ENCODE measurements around the gene ARMC10.
"Not testable (repeated sequence)": the region's sequence is repeated elsewhere in the genome, so short reads cannot be mapped to it uniquely, and the experiment has no call there.

The ARMC10 gene

GRCh38 chr7:103082497-103082896 lies 7.6 kb downstream of the ARMC10 start:
- H4K12ac ChIP-seq (ENCODE audit: low read depth, low read length), result no peak overlapping the region
- H4K8ac ChIP-seq (ENCODE audit: low read depth, low read length), result no peak overlapping the region

DNA sequence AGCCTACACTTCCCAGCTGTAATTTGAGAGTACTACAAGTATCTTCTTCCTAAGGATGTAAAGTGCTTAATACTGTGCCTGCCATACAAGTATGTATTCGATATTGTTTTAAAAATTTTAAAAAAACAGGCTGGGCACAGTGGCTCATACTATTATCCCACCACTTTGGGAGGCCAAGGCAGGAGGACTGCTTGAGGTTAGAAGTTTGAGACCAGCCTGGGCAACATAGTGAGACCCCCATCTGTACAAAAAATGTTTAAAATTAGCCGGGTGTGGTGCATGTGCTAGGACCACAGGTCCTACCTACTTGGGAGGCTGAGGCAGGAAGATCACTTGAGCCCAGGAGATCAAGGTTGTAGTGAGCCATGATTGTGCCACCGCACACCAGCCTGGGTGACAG lies 8.3 kb downstream of the ARMC10 start:
- Histone ChIP-seq H3K9me3 (ENCODE audit: insufficient read depth, low read depth, low read length) (no peaks in the 10 kb centered on the region), H3K4ac (ENCODE audit: low read depth, low read length) (no peak overlapping the region), H3K4me1 (ENCODE audit: control insufficient read depth in 1 of 2, insufficient read depth in 2 of 2, low read length in 2 of 2) (no peaks in the 10 kb centered on the region), H2AFZ (ENCODE audit: insufficient read depth, low read length, poor library complexity) (no peak overlapping the region), H2AK5ac (ENCODE audit: low read length) (no peak overlapping the region), H4K91ac (ENCODE audit: low read depth, low read length) (no peak overlapping the region), H3K79me1 (ENCODE audit: low read length) (no peaks in the 10 kb centered on the region), H4K8ac (ENCODE audit: low read depth, low read length) (no peak overlapping the region), H3K4me2 (ENCODE audit: low read length) (no peak overlapping the region), H3K27me3 (ENCODE audit: insufficient read depth, low read length) (no peaks in the 10 kb centered on the region), H2BK12ac (ENCODE audit: low read length) (no peak overlapping the region), H2BK120ac (ENCODE audit: insufficient read depth, low read length, poor library complexity) (no peak overlapping the region), H3K14ac (ENCODE audit: low read length) (no peak overlapping the region), H3K18ac (ENCODE audit: low read length) (no peak overlapping the region), H3K79me2 (ENCODE audit: control insufficient read depth, insufficient read depth, low read length, poor library complexity) (no peaks in the 10 kb centered on the region), H3K36me3 (ENCODE audit: control insufficient read depth in 1 of 2, insufficient read depth in 2 of 2, low read length in 2 of 2) (peaks cover 2 to 3% of the 10 kb centered on the region in 2 experiments), H2BK5ac (ENCODE audit: low read depth, low read length, poor library complexity) (no peak overlapping the region), H3K9ac (ENCODE audit: low read length) (no peak overlapping the region), H3K4me3 (ENCODE audit: low read depth, low read length) (no peak overlapping the region), H3K27ac (ENCODE audit: low read depth, low read length) (no peak overlapping the region), H4K12ac (ENCODE audit: low read depth, low read length) (no peak overlapping the region), H3K23ac (ENCODE audit: low read length) (no peak overlapping the region)
- WGBS (ENCODE audit: extremely low coverage, insufficient coverage, insufficient read length), result no CpG with 5 or more reads among the region's 3 CpGs
- DNase-seq, result no peak

More at GRCh38 chr7:103082497-103082896, 7.6 kb downstream of the ARMC10 start:
- no peak overlapping the region for H2AFZ ChIP-seq (ENCODE audit: insufficient read depth, low read length, poor library complexity)
- no peaks in the 10 kb centered on the region for H3K9me3 ChIP-seq (ENCODE audit: insufficient read depth, low read depth, low read length)
- no CpG with 5 or more reads among the region's 1 CpG for WGBS (ENCODE audit: extremely low coverage, insufficient coverage, insufficient read length)
- H4K91ac ChIP-seq (ENCODE audit: low read depth, low read length), result no peak overlapping the region
- H3K4me3 ChIP-seq (ENCODE audit: low read depth, low read length), result no peak overlapping the region
- H3K27ac ChIP-seq (ENCODE audit: low read depth, low read length), result no peak overlapping the region
- no peak overlapping the region for H3K23ac ChIP-seq (ENCODE audit: low read length)
- H2BK5ac ChIP-seq (ENCODE audit: low read depth, low read length, poor library complexity), result no peak overlapping the region
- no peaks in the 10 kb centered on the region for H3K27me3 ChIP-seq (ENCODE audit: insufficient read depth, low read length)
- no peak overlapping the region for H2AK5ac ChIP-seq (ENCODE audit: low read length)
- H3K9ac ChIP-seq (ENCODE audit: low read length), result no peak overlapping the region
- no peak overlapping the region for H3K4me2 ChIP-seq (ENCODE audit: low read length)
- no peaks in the 10 kb centered on the region for H3K4me1 ChIP-seq (ENCODE audit: control insufficient read depth in 1 of 2, insufficient read depth in 2 of 2, low read length in 2 of 2)
- no peak for DNase-seq
- H3K4ac ChIP-seq (ENCODE audit: low read depth, low read length), result no peak overlapping the region
- H2BK12ac ChIP-seq (ENCODE audit: low read length), result no peak overlapping the region
- H3K14ac ChIP-seq (ENCODE audit: low read length), result no peak overlapping the region
- H3K36me3 ChIP-seq (ENCODE audit: control insufficient read depth in 1 of 2, insufficient read depth in 2 of 2, low read length in 2 of 2), result peaks cover 2 to 3% of the 10 kb centered on the region in 2 experiments
- H3K79me2 ChIP-seq (ENCODE audit: control insufficient read depth, insufficient read depth, low read length, poor library complexity), result no peaks in the 10 kb centered on the region
- H2BK120ac ChIP-seq (ENCODE audit: insufficient read depth, low read length, poor library complexity), result no peak overlapping the region
- H3K79me1 ChIP-seq (ENCODE audit: low read length), result no peaks in the 10 kb centered on the region
- H3K18ac ChIP-seq (ENCODE audit: low read length), result no peak overlapping the region

DNA sequence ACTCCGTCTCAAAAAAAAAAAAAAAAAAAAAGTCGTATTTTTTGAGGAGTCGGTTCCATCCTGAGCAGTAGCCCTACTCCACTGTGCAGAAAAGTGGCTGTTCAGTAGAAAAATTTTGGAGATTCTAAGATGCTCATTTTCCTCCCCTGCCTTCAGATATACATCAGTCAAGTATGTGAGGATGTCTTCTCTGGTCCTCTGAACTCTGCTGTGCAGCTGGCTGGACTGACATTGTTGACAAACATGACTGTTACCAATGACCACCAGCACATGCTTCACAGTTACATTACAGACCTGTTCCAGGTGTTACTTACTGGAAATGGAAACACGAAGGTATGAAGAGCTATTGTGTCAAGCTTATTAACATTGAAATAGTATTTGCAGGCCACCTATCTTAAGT lies 17.4 kb downstream of the ARMC10 start:
- H3K27me3 ChIP-seq (ENCODE audit: insufficient read depth, low read length); H2BK12ac ChIP-seq (ENCODE audit: low read length); H3K79me1 ChIP-seq (ENCODE audit: low read length); H2AFZ ChIP-seq (ENCODE audit: insufficient read depth, low read length, poor library complexity); H4K12ac ChIP-seq (ENCODE audit: low read depth, low read length); H3K4me1 ChIP-seq (ENCODE audit: control insufficient read depth in 1 of 2, insufficient read depth in 2 of 2, low read length in 2 of 2); H3K4me2 ChIP-seq (ENCODE audit: low read length); H2BK120ac ChIP-seq (ENCODE audit: insufficient read depth, low read length, poor library complexity); H3K9ac ChIP-seq (ENCODE audit: low read length); H3K14ac ChIP-seq (ENCODE audit: low read length); H3K4me3 ChIP-seq (ENCODE audit: low read depth, low read length); H3K18ac ChIP-seq (ENCODE audit: low read length); H3K36me3 ChIP-seq (ENCODE audit: control insufficient read depth in 1 of 2, insufficient read depth in 2 of 2, low read length in 2 of 2); H3K23ac ChIP-seq (ENCODE audit: low read length); H4K8ac ChIP-seq (ENCODE audit: low read depth, low read length); H2BK5ac ChIP-seq (ENCODE audit: low read depth, low read length, poor library complexity); H3K27ac ChIP-seq (ENCODE audit: low read depth, low read length); H4K91ac ChIP-seq (ENCODE audit: low read depth, low read length); H3K79me2 ChIP-seq (ENCODE audit: control insufficient read depth, insufficient read depth, low read length, poor library complexity); H2AK5ac ChIP-seq (ENCODE audit: low read length); H3K4ac ChIP-seq (ENCODE audit: low read depth, low read length); H3K9me3 ChIP-seq (ENCODE audit: insufficient read depth, low read depth, low read length): not testable (repeated sequence)
- WGBS (ENCODE audit: extremely low coverage, insufficient coverage, insufficient read length), result no CpG with 5 or more reads among the region's 4 CpGs
- DNase-seq, result peak; percentile 58 to 84

- H3K23ac ChIP-seq (ENCODE audit: low read length), result no peak overlapping the region
- H3K4me1 ChIP-seq (ENCODE audit: control insufficient read depth in 1 of 2, insufficient read depth in 2 of 2, low read length in 2 of 2), result no peaks in the 10 kb centered on the region
- H2AK5ac ChIP-seq (ENCODE audit: low read length), result no peak overlapping the region
- no peaks in the 10 kb centered on the region for H3K79me2 ChIP-seq (ENCODE audit: control insufficient read depth, insufficient read depth, low read length, poor library complexity)
- no peak overlapping the region for H2BK12ac ChIP-seq (ENCODE audit: low read length)
- H2AFZ ChIP-seq (ENCODE audit: insufficient read depth, low read length, poor library complexity), result no peak overlapping the region
- H3K4ac ChIP-seq (ENCODE audit: low read depth, low read length), result no peak overlapping the region
- H3K4me2 ChIP-seq (ENCODE audit: low read length), result no peak overlapping the region
- no peaks in the 10 kb centered on the region for H3K27me3 ChIP-seq (ENCODE audit: insufficient read depth, low read length)
- H4K12ac ChIP-seq (ENCODE audit: low read depth, low read length), result no peak overlapping the region
- no peak overlapping the region for H2BK120ac ChIP-seq (ENCODE audit: insufficient read depth, low read length, poor library complexity)
- H3K79me1 ChIP-seq (ENCODE audit: low read length), result no peaks in the 10 kb centered on the region
- H3K27ac ChIP-seq (ENCODE audit: low read depth, low read length), result no peak overlapping the region
- no CpG with 5 or more reads among the region's 1 CpG for WGBS (ENCODE audit: extremely low coverage, insufficient coverage, insufficient read length)
- H3K4me3 ChIP-seq (ENCODE audit: low read depth, low read length), result no peak overlapping the region
- H2BK5ac ChIP-seq (ENCODE audit: low read depth, low read length, poor library complexity), result no peak overlapping the region
- H3K14ac ChIP-seq (ENCODE audit: low read length), result no peak overlapping the region
- no peak overlapping the region for H4K91ac ChIP-seq (ENCODE audit: low read depth, low read length)
- no peak overlapping the region for H4K8ac ChIP-seq (ENCODE audit: low read depth, low read length)
- no peak for DNase-seq
- no peaks in the 10 kb centered on the region for H3K9me3 ChIP-seq (ENCODE audit: insufficient read depth, low read depth, low read length)
- H3K9ac ChIP-seq (ENCODE audit: low read length), result no peak overlapping the region
- H3K36me3 ChIP-seq (ENCODE audit: control insufficient read depth in 1 of 2, insufficient read depth in 2 of 2, low read length in 2 of 2), result peaks cover 7 to 8% of the 10 kb centered on the region in 2 experiments
- no peak overlapping the region for H3K18ac ChIP-seq (ENCODE audit: low read length)
Observed at GRCh38 chr7:103093429-103093828, 18.5 kb downstream of the ARMC10 start.
